Breast epithelium (tissue), 4 donors: ENCODE data around the gene SLC26A5. TPM values are rescaled to one million over a fixed set of nuclear protein-coding genes. Genes with fewer than 3 reads are reported as not detected.
"Not testable (repeated sequence)": the region's sequence is repeated elsewhere in the genome, so short reads cannot be mapped to it uniquely, and the experiment has no call there.

Experiments used
- DNase-seq, 2 donors: peaks; one replicate each; pipeline ENCODE4 v3.0.0-alpha.2; 2019; ENCODE audit warnings: low spot score in 2 of 2
- H3K27ac ChIP-seq, 2 donors: fragments of 200-600 bp; sonication (generic) in 1 of 2; one replicate each; pipeline ENCODE4 v1.5.1; 2016 to 2019; ENCODE audit warnings: mild to moderate bottlenecking in 1 of 2
- H3K27me3 ChIP-seq, 2 donors: fragments of 200-600 bp; sonication (generic) in 1 of 2; one replicate each; pipeline versions ENCODE4 v1.5.1 to v1.6.0; 2017 to 2019; ENCODE audit warnings: control low read depth in 1 of 2, mild to moderate bottlenecking in 1 of 2
- H3K36me3 ChIP-seq: fragments of 200-600 bp; one replicate; pipeline ENCODE4 v1.5.1; 2019
- H3K4me1 ChIP-seq, 2 donors: fragments of 200-600 bp; sonication (generic); one replicate each; pipeline ENCODE4 v1.5.1; 2016 to 2019; ENCODE audit warnings: control low read depth in 1 of 2
- H3K4me3 ChIP-seq, 3 donors: fragments of 200-600 bp; sonication (generic); 1 replicate in 2 of 3; 2 replicates in 1 of 3; pipeline ENCODE4 v1.5.1; 2016 to 2019; ENCODE audit warnings: mild to moderate bottlenecking in 3 of 3, moderate library complexity in 2 of 3
- H3K9me3 ChIP-seq, 2 donors: fragments of 200-600 bp; sonication (generic) in 1 of 2; one replicate each; pipeline ENCODE4 v1.5.1; 2016 to 2019; ENCODE audit warnings: control low read depth in 1 of 2
- POLR2A ChIP-seq: fragments of 450-650 bp; IDR thresholded peaks from one replicate; pipeline ENCODE4 v1.6.1; 2016; ENCODE audit warnings: antibody characterized with exemption, mild to moderate bottlenecking, moderate library complexity
- POLR2AphosphoS5 ChIP-seq, 3 donors: sonication (generic); formaldehyde crosslinking; IDR thresholded peaks; one replicate each; pipeline ENCODE4 v1.6.1; 2017; ENCODE audit warnings: antibody characterized with exemption in 3 of 3
- intact Hi-C: fragments of 100-400 bp; cut with DNase I; formaldehyde crosslinking; loops from one replicate; pipeline ENCODE4 v1.15.1; 2023; ENCODE audit warnings: low total_unique reads
- total RNA-seq, 3 donors: library from RNA; depleted of rRNA; stranded (reverse); fragments of >200 nt; gene quantifications; one replicate each; pipeline ENCODE4 v1.1.0, GENCODE V29; 2016
- TF ChIP-seq, protein P1 (sequence below), 3 donors: fragments of 450-650 bp; IDR thresholded peaks; one replicate each; pipeline ENCODE4 v1.5.1; 2016 to 2017; ENCODE audit warnings: antibody characterized with exemption in 3 of 3, mild to moderate bottlenecking in 3 of 3, moderate library complexity in 3 of 3

Gene SLC26A5
- total RNA-seq, 3 donors from 2014 or later = 0.48 to 3.6 (median 1.0) TPM

DNA sequence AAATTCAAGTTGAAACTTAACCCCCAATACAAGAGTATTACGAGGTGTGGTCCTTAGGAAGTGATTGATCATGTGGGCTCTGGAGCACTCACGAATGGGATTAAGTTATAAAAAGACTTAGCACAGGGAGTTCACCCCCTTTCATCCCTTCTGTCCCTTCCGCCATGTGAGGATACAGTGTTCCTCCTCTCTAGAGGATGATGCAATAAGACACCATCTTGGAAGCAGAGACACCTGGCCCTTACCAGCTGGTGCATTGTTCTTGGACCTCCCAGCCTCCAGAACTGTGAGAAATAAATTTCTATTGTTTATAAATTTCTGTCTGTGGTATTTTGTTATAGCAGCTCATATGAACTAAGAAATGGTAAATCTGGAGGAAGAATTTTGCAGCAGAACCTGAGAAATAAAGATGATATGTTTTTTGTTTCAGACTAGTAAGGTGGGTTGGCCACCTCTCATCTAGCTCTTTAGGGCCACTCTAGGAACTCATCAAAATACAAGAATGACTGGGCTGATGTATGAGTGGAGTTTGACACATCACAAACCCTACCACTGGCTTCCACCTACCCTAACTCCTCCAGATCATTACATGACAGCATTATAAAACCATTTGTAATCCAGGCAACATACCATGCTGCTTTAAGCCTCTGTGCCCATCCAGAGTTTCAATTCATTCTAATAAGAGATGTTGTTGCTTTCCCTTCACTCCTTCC, 22.4 kb downstream of the SLC26A5 start:
- Histone ChIP-seq H3K4me3 (no peak overlapping the region), H3K9me3 (no peaks in the 10 kb centered on the region), H3K4me1 (no peaks in the 10 kb centered on the region), H3K27me3 (no peaks in the 10 kb centered on the region), H3K36me3 (no peaks in the 10 kb centered on the region), H3K27ac (no peak overlapping the region)
- no peak for TF ChIP-seq POLR2AphosphoS5 (IDR thresholded peaks at IDR 0.05)
- TF ChIP-seq POLR2A = no peak
- TF ChIP-seq, protein P1, sequence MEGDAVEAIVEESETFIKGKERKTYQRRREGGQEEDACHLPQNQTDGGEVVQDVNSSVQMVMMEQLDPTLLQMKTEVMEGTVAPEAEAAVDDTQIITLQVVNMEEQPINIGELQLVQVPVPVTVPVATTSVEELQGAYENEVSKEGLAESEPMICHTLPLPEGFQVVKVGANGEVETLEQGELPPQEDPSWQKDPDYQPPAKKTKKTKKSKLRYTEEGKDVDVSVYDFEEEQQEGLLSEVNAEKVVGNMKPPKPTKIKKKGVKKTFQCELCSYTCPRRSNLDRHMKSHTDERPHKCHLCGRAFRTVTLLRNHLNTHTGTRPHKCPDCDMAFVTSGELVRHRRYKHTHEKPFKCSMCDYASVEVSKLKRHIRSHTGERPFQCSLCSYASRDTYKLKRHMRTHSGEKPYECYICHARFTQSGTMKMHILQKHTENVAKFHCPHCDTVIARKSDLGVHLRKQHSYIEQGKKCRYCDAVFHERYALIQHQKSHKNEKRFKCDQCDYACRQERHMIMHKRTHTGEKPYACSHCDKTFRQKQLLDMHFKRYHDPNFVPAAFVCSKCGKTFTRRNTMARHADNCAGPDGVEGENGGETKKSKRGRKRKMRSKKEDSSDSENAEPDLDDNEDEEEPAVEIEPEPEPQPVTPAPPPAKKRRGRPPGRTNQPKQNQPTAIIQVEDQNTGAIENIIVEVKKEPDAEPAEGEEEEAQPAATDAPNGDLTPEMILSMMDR (IDR thresholded peaks at IDR 0.05) = no peak
- intact Hi-C loops = no loop called here
- DNase-seq = no peak

DNA sequence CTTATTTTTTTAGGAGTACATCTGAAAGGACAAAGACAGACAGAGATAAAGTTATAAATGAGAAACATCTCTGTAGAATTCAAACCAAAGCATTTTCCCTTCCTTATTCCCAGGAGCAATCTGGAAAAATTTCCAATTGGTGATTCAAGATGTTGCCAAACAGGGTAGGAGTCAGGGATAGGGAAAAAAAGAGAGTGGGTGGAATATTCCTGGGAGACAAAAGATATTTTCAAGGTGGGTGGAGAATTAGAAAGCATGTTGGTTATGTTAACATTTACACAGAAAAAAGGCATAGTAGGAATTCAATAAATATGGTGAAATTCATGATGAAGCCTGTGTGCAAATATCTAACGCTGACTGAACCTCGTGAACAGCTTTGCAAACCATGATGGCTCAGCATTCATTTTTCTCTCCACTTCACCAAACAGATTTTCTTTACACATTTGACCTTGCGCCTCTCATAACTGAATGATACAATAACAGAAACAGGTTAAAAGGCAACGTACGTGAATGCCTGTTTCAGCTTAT, 25.1 kb downstream of the SLC26A5 start:
- peak overlapping the region in 1 of 2 donors; percentile 55 for H3K27ac ChIP-seq
- H3K9me3 ChIP-seq = no peaks in the 10 kb centered on the region
- TF ChIP-seq, protein P1 (IDR thresholded peaks at IDR 0.05) = no peak
- no peak for TF ChIP-seq POLR2AphosphoS5 (IDR thresholded peaks at IDR 0.05)
- no peak for TF ChIP-seq POLR2A
- intact Hi-C loops = no loop called here
- H3K4me1 ChIP-seq = no peaks in the 10 kb centered on the region
- no peaks in the 10 kb centered on the region for H3K27me3 ChIP-seq
- no peak overlapping the region for H3K4me3 ChIP-seq
- DNase-seq = no peak
- no peaks in the 10 kb centered on the region for H3K36me3 ChIP-seq

DNA sequence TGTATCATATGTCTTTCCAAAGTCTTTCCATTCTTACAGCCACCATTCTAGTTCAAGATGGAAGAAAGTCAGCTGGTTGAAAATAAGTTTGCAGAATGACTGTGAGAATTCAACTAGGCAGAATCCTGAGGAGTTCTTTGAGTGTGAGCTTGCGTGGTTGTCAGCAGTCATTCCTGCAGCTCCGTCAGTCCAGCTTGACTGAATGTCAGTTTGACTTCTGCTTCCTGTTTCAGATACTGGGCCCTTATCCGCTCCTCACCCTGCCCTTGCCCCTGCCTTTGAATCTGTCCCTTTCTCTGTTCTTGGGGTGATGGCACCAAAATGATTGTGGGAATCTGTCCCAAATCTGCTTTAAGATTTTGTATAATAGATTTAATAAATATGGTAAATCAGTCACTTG, 27.8 kb downstream of the SLC26A5 start:
- intact Hi-C loops = no loop called here
- Histone ChIP-seq H3K27me3 (no peaks in the 10 kb centered on the region), H3K27ac (no peak overlapping the region), H3K4me3 (no peak overlapping the region), H3K4me1 (no peaks in the 10 kb centered on the region), H3K36me3 (no peaks in the 10 kb centered on the region), H3K9me3 (no peaks in the 10 kb centered on the region)
- no peak for TF ChIP-seq POLR2A
- TF ChIP-seq, protein P1 (IDR thresholded peaks at IDR 0.05) = no peak
- TF ChIP-seq POLR2AphosphoS5 (IDR thresholded peaks at IDR 0.05) = no peak
- no peak for DNase-seq

DNA sequence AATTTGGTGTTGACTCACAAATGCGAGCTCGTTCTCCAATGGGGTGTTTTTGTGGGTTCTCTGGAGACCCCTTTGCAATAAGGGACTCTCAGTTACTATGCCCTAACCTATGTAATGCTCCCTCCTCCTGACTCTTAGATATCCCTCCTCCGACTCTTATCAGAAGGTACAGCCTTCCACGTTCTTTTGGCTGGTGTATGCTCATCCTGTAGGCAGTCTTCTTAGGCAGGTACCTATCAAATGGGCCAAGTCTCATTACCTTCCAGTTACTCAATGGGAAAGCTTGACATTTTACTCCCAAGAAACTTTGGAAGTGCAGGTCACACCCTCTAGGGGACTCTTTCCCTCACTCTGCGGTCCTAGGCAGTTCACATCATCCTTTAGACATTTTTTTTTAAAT, 32.6 kb downstream of the SLC26A5 start:
- no peaks in the 10 kb centered on the region for H3K4me1 ChIP-seq

DNA sequence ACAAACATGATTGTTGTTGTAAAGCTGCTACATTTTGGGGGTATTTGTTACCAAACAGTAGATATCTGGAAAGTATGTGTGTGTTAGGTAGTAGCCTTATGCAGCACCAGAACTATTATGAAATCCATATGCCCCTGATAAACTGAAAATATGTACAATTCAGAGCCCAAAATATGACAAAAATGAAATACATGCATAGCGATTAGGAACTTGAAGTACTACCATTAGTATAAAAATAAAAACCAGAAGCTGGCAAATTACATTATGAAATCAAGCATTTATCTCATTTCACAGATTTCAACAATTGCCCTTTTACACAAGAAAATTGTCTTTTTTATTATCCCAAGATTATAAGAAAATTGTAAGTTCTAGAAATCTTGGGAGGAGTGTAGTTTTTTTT, 33.9 kb downstream of the SLC26A5 start:
- intact Hi-C loops = no loop called here
- DNase-seq = no peak
- Histone ChIP-seq H3K27ac (no peak overlapping the region), H3K9me3 (no peaks in the 10 kb centered on the region), H3K4me1 (no peaks in the 10 kb centered on the region), H3K4me3 (no peak overlapping the region), H3K36me3 (no peaks in the 10 kb centered on the region), H3K27me3 (no peaks in the 10 kb centered on the region)
- TF ChIP-seq POLR2AphosphoS5 (IDR thresholded peaks at IDR 0.05) (no peak), POLR2A (no peak)
- TF ChIP-seq, protein P1 (IDR thresholded peaks at IDR 0.05) = no peak

More for the DNA sequence above, 32.6 kb downstream of the SLC26A5 start:
- TF ChIP-seq POLR2AphosphoS5 (IDR thresholded peaks at IDR 0.05) (no peak), POLR2A (no peak)
- TF ChIP-seq, protein P1 (IDR thresholded peaks at IDR 0.05) = no peak
- DNase-seq = no peak
- Histone ChIP-seq H3K27me3 (no peaks in the 10 kb centered on the region), H3K27ac (no peak overlapping the region), H3K9me3 (no peaks in the 10 kb centered on the region), H3K36me3 (no peaks in the 10 kb centered on the region), H3K4me3 (no peak overlapping the region)
- intact Hi-C loops = no loop called here

DNA sequence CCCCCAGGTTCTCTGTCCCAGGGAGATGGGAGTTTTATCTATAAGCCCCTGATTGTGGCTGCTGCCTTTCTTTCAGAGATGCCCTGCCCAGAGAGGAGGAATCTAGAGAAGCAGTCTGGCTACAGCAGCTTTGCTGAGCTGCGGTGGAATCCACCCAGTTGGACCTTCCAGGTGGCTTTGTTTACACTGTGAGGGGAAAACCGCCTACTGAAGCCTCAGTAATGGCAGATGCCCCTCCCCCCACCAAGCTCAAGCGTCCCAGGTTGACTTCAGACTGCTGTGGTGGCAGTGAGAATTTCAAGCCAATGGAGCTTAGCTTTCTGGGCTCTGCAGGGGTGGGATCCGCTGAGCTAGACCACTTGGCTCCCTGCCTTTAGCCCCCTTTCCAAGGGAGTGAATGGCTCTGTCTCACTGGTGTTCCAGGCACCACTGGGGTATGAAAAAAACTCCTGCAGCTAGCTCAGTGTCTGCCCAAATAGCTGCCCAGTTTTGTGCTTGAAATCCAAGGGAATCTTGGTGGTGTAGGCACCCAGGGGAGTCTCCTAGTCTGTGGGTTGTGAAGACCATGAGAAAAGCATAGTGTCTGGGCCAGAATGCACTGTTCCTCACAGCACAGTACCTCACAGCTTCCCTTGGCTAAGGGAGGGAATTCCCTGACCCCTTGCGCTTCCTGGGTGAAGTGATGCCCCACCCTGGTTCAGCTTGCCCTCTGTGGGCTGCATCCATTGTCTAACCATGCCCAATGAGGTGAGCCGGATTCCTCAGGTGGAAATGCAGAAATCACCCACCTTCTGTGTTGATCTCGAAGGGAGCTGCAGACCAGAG, 40.0 kb downstream of the SLC26A5 start:
- H3K9me3 ChIP-seq, H3K4me3 ChIP-seq, H3K27me3 ChIP-seq, H3K36me3 ChIP-seq, H3K4me1 ChIP-seq, DNase-seq, H3K27ac ChIP-seq, intact Hi-C loops: not testable (repeated sequence)

DNA sequence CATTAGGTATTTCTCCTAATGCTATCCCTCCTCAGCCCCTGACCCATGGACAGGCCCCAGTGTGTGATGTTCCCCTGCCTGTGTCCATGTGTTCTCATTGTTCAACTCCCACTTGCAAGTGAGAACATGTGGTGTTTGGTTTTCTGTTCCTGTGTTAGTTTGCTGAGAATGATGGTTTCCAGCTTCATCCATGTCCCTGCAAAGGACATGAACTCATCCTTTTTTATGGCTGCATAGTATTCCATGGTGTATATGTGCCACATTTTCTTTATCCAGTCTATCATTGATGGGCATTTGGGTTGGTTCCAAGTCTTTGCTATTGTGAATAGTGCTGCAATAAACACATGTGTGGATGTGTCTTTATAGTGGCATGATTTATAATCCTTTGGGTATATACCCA, 46.3 kb downstream of the SLC26A5 start:
- H3K9me3 ChIP-seq, H3K4me3 ChIP-seq, H3K36me3 ChIP-seq, H3K4me1 ChIP-seq, H3K27ac ChIP-seq, H3K27me3 ChIP-seq, DNase-seq, intact Hi-C loops: not testable (repeated sequence)
